GM12872 (cell line): ENCODE data around the gene APEH.

Experiments
- TF ChIP-seq, protein P1 (sequence below): IDR thresholded peaks from 3 replicates; pipeline ENCODE4 v1.5.1; 2011; ENCODE audit warnings: low read depth, mild to moderate bottlenecking, low read length, moderate library complexity; ENCODE audit not compliant: insufficient read depth

APEH gene

DNA sequence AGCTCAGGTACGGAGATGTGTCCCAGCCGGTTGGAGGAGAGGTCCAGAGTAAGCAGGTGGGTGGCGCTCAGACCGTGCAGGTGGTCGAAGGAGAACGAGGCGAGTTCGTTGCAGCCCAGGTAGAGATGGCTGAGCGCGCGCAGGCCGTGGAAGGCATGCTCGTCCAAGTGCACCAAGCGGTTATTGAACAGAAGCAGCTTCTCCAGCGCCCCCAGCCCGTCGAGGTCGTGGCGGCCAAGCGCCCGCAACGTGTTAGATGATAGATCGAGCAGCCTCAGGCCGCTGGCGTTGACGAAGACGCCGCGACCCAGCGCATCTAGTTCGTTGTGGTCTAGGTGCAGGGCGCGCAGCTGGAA lies 44.7 kb downstream of the APEH start:
- TF ChIP-seq, protein P1, sequence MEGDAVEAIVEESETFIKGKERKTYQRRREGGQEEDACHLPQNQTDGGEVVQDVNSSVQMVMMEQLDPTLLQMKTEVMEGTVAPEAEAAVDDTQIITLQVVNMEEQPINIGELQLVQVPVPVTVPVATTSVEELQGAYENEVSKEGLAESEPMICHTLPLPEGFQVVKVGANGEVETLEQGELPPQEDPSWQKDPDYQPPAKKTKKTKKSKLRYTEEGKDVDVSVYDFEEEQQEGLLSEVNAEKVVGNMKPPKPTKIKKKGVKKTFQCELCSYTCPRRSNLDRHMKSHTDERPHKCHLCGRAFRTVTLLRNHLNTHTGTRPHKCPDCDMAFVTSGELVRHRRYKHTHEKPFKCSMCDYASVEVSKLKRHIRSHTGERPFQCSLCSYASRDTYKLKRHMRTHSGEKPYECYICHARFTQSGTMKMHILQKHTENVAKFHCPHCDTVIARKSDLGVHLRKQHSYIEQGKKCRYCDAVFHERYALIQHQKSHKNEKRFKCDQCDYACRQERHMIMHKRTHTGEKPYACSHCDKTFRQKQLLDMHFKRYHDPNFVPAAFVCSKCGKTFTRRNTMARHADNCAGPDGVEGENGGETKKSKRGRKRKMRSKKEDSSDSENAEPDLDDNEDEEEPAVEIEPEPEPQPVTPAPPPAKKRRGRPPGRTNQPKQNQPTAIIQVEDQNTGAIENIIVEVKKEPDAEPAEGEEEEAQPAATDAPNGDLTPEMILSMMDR, result no peak

DNA sequence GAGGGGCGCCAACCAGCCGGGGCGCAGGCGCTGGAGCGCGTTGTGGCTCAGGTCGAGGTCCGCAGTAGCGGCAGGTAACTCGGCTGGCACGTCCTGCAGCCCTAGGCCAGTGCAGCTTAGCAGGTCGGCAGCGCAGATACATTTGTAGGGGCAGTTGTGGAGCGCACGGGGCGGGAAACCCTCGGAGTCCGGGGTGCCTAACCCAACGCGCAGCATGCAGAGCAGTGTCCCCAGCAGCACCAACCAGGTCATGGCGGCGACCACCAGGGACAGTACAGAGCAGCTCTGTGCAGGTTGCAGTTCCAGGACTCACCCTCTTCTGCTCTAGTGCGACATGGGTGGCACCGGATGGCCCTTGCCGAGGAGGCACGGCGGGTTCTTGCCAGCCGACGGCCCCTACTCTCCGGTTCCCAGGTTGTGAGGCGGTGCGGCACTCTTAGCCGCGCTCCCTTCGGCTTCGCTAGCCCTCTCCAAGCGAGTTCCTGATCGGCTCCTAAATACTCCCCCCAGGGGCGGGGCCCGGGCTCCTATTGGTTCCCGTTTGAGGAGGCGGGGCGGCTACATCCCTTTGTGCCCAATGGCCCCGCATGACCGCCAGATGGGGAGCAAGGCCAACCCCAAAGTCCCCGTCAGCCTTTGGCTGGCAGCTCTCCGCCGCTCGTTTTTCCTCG lies 45.2 kb downstream of the APEH start, which contains the start of gene AMIGO3:
Gene AMIGO3, minus strand, starts transcription at position 471 of the 671 bp plus-strand sequence. Its CDS starts 219 bp downstream, at position 252.
- TF ChIP-seq, protein P1, result peak; percentile 86

DNA sequence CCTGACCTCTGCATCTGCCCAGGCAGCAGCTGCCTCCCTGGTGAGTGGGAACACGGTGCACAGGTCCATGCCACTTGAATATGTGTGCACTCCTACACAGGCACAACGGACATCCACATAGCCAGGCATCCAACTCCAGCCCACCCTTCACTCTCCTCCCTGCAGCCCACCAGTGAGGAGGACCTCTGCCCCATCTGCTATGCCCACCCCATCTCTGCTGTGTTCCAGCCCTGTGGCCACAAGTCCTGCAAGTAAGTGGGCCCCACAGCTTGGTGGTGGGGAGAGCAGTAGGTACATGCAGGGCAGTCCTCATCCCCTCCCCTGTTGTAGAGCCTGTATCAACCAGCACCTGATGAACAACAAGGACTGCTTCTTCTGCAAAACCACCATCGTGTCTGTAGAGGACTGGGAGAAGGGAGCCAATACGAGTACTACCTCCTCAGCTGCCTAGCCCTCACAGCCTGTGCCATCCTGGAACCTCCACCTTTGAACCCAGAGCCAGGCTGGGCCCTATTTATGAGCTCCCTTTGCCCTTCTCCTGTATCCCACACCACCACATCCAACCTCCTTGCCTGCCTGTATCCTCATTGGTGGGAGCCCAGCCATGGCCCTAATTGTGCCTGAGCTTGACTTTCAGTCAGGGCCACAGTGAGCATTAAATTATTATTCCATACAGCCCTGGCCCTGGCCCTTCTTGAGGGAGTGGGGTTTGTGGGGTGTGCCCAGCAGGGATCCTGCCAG lies 46.9 kb downstream of the APEH start:
- TF ChIP-seq, protein P1, result no peak

DNA sequence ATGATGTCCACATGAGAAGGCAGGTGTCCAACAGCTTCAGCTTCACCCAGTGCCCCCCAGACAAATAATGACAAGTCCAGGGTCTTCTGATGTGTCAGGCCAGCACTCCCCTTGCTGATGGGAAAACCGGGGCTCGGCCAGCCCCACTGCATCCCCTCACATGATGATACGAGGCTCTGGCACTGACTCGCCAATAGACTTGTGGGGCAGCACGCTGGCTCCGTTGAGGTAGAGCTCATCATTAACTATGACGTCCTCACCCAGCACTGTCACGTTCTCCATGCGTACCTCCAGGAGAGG lies 47.4 kb downstream of the APEH start:
- TF ChIP-seq, protein P1, result no peak

DNA sequence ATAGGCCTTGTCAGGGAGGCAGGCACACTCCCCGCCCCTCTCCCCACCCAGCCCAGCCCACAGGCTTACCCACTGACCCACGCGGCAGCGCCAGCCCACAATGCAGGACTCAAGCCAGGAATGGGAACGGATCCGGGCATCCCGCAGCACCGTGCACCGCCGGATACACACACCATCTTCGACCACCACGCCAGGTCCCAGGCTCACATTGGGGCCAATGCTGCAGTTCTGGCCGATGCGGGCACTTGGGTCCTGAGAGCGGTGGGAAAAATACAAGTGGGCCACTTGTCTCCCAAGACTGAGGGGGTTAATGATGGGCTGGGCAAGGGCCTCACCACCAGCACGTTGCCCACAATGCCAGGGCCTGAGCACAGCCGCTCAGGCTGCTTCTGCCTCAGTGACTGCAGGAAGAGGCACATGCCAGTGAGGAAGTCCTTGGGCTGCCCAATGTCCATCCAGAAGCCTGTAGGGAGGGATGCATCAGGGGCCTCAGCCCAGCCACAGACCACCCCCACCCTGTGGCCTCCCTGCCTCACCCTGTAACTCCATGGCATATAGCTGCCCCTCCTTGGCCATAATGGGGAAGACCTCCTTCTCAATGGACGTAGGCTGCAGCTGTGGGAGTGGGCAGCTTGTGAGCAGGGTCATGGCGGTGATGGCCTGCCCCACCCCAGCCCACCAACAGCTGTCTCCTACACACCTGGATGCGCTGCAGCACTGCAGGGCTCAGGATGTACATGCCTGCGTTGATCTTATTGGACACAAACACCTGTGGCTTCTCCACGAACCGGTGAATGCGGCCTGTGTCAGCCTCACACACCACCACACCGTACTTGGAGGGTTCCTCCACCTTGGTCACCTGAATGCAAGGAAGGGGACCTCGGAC lies 48.0 kb downstream of the APEH start:
- TF ChIP-seq, protein P1, result no peak

DNA sequence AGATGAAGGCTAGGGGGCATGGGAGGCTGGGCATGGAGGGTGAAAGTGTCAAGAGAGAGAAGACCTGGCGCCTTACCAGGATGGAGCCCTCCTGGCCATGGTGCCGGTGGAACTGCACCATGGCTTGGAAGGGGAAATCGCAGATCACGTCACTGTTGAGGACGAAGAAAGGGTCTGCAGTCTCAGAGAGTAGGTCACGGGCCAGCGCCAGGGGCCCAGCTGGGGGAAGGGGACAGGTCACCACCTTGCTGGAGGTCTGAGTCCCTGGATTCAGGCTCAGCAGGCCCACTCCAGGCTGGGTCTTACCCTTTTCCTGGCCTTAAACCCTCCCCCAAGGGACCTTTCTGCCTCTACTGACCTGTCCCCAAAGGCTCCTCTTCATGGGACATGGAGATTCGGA lies 48.7 kb downstream of the APEH start:
- TF ChIP-seq, protein P1, result no peak

DNA sequence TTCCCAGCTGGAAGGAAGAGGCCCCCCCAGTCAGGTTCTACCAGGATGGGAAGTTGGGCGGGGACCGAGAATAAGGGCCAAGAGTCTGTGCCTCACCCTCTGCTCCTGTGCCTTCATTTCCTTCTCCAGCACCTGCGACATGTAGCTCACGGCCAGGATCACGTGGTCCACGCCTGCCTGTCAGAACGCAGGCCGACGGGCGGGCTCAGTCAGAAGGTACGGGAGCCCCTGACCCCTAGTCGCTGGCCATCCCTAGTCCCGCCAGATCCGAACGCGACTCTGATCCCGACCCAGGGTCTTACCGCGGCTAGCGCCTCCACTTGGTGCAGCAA lies 49.1 kb downstream of the APEH start:
- TF ChIP-seq, protein P1, result no peak
